NT2/D1 (cell line): ENCODE measurements around the gene DOC2B.

ENCODE experiments used
- SUZ12 ChIP-seq: IDR thresholded peaks from 2 replicates; pipeline ENCODE4 v1.6.1; 2011; ENCODE audit not compliant: insufficient read length, insufficient read depth; ENCODE audit errors: extremely low read depth
- ZNF274 ChIP-seq: IDR thresholded peaks from 2 replicates; pipeline ENCODE4 v1.6.1; 2011; ENCODE audit warnings: mild to moderate bottlenecking, low read depth, low read length

DNA sequence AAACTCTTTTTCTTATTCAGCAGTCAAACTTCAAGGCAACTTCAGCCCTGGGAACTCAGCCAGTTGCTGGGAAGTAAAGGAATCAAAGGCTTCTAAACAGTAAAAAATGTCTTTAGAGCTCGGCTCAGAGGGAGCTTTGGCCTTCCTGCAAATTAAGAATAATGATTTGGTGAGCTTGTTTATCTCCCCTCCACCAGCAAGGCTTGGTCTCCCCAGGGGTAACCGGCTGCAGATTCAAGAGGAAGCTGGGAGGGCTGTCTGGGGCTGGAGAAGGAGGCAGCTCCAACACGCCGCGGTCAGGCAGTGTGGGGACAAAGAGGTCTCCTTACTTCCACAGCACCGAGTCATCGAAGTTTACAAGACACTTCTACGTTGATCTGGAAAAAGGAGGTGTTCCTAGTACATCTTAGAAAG, 17.7 kb upstream of the DOC2B start:
- TF ChIP-seq ZNF274 (no peak), SUZ12 (no peak)
